Stimulated activated CD4-positive, alpha-beta T cell treated with anti-CD3 and anti-CD28 coated beads, TNF-alpha, amount 100 ng/mL, for 48 hours (primary cell): Measurements from ENCODE around the gene ANO4.

Experiments
- DNase-seq, 3 donors: peaks; one replicate each; pipeline ENCODE4 v3.0.0-alpha.2; 2020; ENCODE audit warnings: low read depth in 3 of 3

Gene ANO4

DNA sequence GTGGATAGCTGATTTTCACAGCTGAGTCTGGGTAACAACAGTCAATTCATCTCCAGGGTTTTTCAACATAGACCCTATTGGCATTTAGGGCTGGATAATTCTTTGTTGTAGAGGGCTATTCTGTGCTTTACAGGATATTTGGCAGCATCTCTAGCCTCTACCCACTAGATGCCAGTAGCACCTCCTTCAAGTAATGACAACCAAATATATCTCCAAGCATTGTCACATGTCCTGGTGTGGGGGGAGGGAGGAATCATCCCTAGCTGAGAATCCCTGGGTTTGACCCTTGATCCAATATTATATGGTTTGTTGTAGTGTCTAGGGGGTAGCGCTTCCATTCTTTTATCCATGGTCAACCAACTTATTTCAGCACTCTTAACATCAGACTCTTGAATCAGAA is 157.2 kb downstream of the ANO4 start:
- no peak for DNase-seq

DNA sequence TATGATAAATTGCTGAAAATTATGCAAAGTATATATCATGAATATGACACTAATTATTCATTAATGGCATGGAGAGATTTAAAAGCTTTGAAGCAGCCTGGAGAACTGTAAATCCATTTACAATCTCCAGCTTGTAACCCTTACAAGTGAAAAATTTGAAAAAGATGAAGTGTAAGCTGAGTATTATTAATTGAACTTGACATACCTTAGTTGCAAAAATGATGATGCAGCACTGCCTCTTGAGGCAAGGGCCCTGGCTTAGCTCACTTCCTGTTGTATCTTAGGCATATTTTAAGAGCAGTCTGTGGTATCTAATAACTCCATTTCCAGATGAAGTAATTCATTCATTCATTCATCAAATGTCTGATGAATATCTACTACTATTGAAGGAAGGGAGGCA is 158.6 kb downstream of the ANO4 start:
- no peak for DNase-seq

DNA sequence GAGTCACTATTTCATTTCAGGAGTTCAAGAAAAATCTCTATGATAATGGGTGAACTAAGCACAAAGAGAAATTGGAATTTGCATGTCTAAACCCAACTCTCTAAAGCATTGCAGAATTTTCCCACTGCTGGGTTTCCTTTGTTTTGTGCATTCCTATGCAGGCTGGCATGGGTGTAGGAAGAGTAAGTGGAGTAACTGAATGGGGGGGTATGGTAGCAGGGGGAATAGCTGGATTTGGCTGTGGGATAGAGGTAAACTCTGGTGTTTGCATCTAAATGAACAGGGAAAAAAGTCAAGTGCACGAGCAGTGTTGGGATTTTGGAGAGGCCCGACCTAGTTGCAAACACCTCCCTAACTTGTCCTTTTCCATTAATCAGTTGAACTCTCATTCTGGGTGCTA is 159.1 kb downstream of the ANO4 start:
- DNase-seq = no peak

DNA sequence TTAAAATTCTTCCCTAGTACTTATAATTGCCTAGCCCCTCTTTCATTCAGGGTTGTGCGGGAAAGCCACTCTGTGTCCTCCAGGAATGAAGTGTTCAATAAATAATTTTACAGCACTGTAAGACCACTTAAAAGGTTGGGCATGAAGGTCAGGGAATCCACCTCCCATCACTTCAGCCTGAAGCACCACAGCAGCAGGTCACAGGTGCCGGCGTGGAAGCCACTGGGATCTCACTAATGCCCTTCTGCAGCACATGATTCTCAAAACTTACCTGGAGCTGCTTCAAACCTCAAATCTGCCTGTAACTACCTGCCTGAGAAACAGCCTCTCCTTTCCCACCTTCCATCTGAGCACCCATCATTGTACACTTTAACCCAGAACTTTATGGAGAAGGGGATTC is 159.5 kb downstream of the ANO4 start:
- no peak for DNase-seq

DNA sequence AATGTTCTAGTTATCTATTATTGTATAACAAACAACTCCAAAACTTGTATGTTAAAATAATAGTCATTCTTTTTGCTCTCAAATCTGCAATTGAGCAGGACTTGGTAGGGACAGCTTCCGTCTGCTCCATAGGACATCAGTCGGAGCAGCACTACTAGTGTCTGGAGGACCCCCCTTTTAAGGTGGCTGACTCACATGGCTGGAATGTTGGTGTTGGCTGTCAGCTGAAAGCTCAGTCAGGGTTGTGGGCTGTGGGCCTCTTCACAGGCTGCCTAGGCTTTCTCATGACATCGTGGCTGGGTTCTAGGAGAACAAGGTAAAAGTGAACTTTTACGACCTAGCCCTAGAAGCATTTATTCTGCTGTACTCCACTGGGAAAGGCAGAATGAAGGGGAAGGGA is 160.6 kb downstream of the ANO4 start:
- DNase-seq = no peak

DNA sequence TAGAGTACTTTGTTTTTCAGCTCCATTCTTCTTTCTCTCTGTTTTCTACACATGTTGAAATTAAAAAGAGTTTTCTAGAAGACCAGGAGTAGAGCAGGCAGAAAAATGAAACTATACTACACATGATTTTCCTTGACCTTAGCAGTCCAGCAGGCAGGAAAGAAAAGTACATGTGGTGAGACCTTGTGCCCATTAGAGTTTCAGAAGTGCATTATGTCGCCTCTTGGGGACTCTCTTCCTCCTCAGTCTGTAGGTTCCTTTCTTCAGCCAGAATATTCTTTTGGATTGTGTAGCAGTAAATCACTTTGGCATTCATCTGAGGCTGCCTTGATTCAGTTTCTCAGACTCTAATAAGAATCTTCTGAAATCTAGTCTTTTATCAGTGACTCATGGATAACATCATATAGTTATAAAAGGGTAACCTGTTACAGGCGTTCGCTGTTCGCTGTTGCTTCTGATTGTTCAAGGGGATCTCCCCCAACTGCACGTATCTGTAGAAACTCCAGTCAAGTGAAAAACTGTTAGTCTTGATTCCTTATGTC is 161.8 kb downstream of the ANO4 start:
- no peak for DNase-seq

DNA sequence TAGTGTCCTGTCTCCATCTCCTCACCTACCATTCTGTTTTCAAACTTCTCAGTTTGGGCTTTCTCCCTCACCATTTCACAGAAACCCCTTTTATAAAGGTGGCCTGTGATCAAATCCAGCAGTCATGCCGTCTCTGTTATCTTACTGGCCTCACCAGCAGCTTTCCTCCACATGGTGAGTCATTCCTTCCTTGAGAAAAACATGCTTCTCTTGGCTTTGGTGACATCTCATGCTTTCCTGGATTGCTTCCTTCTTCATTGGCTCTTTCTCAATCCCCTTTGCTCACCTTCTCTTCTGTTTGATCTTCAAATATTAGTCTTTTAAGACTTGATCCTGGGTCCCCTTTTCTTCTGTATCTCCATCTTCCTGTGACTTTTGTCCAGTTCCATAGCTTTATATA is 164.9 kb downstream of the ANO4 start:
- DNase-seq = no peak

DNA sequence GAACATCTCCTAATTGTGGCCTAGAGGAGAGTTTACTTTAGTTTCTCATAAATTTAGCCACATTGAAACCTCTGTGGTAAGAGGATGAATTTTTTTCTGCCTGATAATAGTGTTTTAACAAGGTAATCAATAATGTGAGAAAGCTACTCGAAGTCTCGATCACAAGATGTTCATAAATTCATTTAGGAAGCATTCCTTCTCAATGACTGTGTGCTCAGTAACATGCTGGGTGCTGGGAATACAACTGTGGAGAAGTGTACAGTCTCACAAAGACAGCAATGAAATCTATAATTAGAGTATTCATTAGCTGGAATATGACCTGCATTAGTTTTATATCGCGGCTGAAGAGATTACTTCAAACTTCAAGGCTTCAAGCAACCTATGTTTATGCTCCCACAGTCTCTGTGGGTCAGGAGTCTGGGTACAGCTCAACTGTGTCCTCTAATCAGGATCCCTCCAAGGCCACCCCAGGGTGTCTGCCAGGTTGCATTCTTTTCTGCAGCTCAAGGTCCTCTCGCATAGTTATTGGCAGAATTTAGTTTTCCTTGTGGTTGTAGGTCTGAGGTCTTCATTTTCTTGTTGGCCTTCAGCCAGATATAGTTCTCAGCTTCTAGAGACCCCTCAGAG is 167.6 kb downstream of the ANO4 start:
- no peak for DNase-seq

DNA sequence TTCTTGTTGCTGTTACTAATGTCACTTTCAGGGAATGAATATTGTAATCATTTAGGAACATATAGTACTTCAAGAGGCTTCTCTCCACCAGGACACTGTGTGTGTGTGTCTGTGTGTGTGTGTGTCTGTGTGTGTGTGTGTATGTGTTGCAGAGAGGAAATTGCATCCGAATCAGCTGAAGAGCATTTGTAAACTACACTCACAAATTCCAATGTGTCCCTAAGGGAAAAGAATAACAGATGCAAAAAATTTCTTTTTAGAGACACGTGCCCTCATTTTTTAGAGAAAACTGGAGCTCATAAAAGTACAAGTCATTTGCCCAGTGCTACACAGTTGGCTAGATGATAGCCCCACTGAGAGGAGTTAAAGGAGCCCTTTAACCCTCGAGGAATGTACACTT is 168.8 kb downstream of the ANO4 start:
- no peak for DNase-seq

DNA sequence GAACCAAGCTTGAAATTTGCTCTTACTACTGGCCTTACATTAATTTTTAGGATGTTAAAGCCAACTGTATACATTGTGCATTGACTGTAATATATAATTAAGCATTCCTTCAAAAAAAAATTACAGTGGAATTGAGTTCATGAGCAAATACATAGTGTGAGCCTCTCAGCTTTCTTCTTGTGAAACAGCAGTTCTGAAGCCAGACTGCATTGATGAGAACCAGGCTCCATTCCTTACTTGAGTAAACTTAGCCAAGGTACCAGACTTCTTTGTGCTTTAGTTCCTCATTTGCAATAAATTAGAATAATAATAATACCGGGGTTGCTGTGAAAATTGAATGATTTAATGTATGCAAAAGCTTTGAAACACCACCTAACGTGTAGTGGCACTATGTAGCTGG is 169.5 kb downstream of the ANO4 start:
- DNase-seq = no peak

DNA sequence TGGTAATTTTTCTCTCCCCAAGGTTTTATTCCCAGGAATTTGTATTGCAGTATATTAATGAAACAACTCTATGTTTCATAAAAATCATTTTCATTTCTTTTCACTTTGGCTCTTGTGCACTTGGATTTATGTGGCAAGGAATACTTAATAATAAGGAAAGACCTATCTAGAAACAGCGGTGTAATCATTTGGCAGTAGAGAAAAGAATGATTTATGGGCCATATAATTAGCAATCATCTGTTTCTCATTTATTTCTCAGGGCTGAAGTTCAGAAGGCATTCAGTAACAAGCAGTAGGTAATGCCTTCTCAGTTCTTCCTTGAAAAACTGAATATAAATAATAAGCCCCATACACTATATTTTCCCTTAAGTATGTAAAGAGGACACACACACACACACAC is 172.6 kb downstream of the ANO4 start:
- no peak for DNase-seq

DNA sequence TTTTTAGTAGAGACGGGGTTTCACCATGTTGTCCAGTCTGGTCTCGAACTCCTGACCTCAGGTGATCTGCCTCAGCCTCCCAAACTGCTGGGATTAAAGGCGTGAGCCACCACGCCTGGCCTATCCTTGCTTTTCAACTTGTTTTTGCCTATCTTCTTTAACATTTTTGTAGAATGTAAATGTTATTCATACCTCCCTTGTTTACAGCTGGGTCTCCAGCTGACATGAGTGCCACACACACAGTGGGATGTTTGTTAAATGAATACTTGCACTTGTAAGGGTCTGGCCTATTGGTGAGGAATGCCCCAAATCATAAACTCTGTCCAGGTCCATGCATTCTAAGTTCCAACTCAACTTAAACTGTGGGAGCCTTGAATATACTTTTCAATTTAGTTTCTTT is 176.3 kb downstream of the ANO4 start:
- DNase-seq = no peak

DNA sequence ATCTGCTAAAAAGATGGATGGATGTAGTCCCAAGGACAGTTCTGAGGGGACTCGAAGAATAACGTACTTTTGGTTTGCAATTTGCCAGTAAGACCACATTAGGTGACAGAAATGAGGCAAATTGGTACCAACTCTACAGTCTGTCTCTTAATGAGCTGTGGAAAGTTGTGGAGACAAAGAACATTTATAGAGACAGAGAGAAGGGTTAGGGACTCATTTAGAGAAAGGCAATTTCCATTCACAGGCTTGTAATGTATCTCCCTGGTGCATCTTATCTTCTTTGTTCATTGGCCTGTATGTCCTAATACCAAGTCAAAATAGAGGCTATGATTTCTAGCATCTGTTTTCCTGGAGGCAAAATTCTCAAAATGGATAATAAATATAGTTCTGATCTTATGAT is 177.5 kb downstream of the ANO4 start:
- DNase-seq = no peak

DNA sequence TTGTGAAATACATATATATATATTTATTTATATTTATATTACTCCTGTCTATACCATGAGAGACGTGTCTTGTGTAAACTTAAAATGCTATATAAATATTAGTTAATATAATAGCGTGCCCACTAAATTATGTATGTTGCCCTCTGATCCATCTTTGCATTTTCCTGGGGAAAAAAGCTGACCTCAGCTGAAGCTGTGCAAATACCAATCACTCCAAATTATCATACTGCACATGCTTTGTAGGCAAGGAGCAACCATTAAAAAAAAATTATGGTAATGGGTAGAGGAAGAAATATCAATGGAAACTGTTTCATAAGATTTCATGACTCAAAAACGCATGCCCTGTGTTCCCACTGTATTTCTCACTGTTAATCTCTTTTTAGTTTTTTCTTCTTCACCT is 179.8 kb downstream of the ANO4 start:
- no peak for DNase-seq

DNA sequence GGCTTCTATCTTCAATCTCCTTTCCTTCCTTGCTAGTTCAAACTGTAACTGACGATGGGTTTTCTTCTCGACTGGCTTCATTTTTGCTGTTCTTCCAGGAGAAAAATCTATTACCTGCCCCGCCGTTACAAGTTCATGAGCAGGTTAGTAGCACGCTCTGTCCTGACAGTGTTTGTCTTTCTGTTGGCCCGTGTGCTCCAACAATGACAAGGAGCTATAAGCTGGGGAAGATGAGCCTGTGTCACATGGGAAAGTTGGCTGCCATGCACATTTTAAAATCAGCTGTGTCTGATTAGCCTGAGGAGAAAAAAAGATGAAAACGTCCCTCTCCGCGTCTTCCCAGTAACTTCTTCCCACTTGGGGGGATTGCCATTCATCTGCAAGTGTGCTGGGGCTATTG is 180.2 kb downstream of the ANO4 start:
- no peak for DNase-seq

DNA sequence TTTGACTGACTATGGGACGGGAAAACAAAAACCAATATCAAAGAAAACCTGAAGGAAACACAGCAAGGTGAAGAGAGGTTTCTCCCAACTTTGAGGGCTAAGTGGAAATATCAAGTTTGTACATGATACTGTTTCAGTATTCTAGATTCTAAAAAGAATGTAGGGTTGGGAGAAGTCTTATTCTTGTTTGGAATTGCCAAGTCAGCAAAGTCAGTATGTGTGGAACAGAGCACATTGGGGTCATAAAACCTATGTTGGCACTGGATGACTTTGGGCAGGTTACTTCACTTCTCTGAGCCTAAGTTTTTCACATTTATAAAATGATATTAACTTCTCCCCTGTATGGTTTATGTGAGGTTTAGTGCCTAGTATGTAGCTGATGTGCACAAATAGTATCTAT is 182.2 kb downstream of the ANO4 start:
- DNase-seq = no peak

DNA sequence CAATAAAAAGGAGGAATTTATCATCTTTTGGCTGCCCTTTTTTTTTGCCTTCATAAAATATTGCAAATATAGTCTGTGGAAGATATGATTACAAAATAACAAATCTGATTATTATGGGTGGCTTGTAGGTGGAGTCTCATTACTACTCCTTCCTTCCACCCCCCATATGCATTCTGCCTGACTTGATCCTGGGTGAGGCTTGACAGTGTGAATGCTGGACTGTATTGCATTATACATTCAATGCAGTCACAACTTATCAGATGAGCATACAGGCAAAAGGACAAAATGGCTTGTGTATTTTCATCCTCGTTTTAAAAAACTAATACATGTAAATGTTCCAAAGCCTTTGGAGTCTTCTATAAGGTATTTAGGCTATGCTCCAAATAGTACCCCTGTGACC is 186.3 kb downstream of the ANO4 start:
- DNase-seq = no peak

DNA sequence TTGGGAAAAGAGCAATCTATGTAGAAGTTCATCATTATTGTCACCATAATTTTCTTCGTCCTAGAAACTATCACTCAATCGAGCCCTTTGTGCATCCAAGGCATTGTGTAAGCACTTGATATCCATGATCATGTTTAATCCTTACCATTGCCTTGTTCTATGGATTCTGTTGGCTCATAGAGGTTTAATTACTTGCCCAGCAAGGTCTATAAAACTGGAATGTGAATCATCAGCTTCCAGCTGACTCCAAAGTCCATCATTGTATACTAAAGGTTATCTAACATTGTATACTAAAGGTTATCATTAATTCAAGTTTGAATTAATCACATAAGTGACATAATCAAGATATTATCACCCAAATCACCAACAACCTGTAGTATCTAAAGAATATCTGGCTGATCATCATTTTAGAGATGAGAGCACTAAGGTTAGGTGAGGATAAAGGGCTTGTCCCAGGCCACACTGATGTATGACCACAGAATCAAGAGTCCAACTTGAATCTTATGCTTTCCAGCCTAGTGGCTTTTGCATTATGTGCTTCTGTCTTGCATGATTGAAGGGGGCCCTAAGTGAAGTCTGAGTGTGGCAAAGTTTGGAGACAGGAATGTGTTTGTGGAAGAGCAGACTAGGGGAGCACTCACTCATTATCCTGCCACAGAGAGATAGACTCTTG is 188.1 kb downstream of the ANO4 start:
- DNase-seq = no peak

DNA sequence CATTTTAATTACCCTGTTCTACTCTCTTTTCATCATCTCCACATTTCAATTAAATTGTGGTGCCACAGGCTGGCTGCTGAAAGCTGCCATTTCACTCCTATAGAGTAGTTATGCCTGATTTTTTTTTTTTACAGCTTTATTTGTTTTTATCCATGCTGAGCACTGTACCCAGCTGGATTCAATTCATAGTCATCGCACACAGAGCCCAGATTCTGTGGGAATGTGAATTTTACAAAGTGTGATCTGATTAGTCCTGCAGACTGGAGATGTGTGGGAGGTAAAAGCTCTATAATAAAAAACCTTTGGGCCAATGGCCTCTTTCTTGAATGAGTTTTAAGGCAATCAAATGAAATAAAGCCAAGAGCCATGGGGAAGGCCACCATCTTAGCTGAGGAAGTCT is 190.2 kb downstream of the ANO4 start:
- DNase-seq = no peak

DNA sequence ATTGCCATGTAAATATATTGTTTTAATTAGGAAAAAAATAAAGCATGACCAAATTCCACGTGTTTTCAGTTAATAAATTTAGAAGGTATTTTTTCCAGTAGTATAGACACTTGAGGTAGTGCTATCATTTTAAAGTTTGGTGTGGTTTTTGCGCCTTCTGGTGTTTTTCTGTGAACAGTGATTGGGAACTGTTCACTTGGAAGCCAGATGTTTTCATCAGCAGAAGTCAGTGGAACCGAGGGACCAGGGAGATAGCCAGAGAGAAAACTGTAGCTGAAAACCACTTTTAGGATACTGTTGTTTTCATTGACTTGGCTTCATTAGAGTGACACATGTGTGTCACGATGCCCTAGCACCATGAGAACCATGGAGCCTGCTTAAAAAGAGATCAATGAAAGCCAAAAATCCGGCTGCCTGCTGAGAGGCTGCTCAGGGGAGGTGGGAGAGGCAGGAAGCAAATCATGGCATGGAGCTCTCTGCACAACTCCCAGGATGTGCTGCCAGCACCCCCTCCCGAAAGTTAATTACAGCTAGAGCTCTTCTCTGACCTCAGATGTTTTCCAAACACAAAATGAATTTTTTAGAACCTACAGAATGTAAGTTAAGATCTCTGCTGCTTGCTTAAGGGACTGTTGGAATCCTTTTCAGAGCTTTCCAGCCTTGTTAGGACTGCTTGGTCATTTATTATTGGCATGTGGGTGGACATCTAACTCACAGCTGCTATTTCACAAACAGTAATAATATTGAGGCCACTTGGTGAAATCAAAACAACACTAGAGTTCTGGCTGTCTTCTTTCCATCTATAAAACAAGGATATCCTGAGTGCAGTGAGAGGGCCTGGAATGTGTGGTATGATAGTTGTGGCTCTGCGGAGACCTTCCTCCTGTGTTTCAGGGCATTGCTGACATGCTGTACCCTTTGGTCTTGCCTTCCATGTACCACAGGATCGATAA is 192.3 kb downstream of the ANO4 start:
- no peak for DNase-seq

DNA sequence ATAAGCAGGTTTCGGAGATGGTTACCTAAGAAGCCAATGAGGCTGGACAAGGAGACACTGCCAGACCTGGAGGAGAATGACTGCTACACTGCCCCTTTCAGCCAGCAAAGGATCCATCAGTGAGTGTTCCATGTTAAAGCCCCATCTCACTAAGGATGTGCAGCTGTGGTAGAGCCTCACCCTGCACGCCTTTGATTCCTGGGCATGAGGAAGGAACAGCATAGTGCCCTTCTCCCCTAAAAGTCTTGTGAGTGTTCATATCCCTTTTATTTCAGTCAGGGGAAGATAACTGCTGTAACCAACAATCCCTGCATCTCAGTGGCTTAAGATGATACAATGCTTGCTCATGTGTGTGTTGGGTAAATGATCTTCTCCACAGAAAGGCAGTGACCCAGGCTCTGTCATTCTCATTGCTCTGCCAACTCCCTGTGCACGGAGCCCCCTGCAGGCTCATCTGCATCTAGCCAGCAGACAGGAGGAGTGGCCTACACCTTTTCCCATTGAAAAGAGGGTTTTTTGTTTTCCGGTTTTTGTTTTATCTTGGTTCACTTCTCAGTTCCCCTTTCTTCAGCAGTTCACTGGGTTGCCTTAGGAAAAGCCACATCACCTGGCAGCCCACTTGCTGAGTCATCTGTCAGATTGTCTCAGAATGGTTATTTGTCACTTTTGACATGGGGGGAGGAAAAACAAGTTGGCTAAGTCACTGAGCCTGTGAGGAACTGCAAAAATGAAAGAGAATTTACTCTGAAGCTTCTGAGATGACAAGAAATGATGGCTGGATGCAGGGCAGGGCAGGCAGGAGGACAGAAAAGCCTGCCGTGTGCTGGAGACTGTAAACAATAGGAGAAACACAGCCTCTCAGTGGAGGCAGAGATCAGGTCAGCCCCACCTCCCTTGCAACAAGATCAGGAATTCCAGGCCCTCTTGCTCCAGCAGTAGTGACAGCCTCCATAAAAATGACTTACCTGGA is 193.3 kb downstream of the ANO4 start:
- DNase-seq = no peak
